Smooth muscle cell (in vitro differentiated cells): ENCODE results near the gene VEZT. TPM values are rescaled to one million over a fixed set of nuclear protein-coding genes. Genes with fewer than 3 reads are reported as not detected.

Experiments used
- DNase-seq: peaks from one replicate; lab custom pipeline; 2025; ENCODE audit not compliant: unreplicated experiment; lab: John Stamatoyannopoulos, UW
- H2AFZ ChIP-seq: fragments of 200-600 bp; sonication (generic); 2 replicates; pipeline ENCODE4 v1.6.0; 2016; ENCODE audit warnings: antibody characterized with exemption, low read depth, mild to moderate bottlenecking
- H3F3A ChIP-seq: fragments of 200-600 bp; sonication (generic); 2 replicates; pipeline ENCODE4 v1.6.0; 2017; ENCODE audit warnings: antibody characterized with exemption, low read depth
- H3K27ac ChIP-seq: fragments of 200-600 bp; sonication (generic); 2 replicates; pipeline ENCODE4 v1.5.1; 2016; ENCODE audit warnings: low read depth, mild to moderate bottlenecking
- H3K27me3 ChIP-seq: fragments of 200-600 bp; sonication (generic); 2 replicates; pipeline ENCODE4 v1.6.1; 2016; ENCODE audit warnings: low read depth, mild to moderate bottlenecking
- H3K36me3 ChIP-seq: fragments of 200-600 bp; sonication (generic); 2 replicates; pipeline ENCODE4 v1.5.1; 2016; ENCODE audit warnings: low read depth
- H3K4me1 ChIP-seq: fragments of 200-600 bp; sonication (generic); 2 replicates; pipeline ENCODE4 v1.5.1; 2016; ENCODE audit warnings: low read depth
- H3K4me2 ChIP-seq: fragments of 200-600 bp; sonication (generic); 2 replicates; pipeline ENCODE4 v1.6.0; 2016; ENCODE audit warnings: mild to moderate bottlenecking
- H3K4me3 ChIP-seq: fragments of 200-600 bp; sonication (generic); 2 replicates; pipeline ENCODE4 v1.5.1; 2016; ENCODE audit warnings: mild to moderate bottlenecking
- H3K79me2 ChIP-seq: fragments of 200-600 bp; sonication (generic); 2 replicates; pipeline ENCODE4 v1.6.0; 2016; ENCODE audit warnings: low read depth, mild to moderate bottlenecking
- H3K9ac ChIP-seq: fragments of 200-600 bp; sonication (generic); 2 replicates; pipeline ENCODE4 v1.6.0; 2016; ENCODE audit warnings: low read depth
- H3K9me3 ChIP-seq: fragments of 200-600 bp; sonication (generic); replicated peaks from 2 replicates; pipeline ENCODE4 v1.5.1; 2016; ENCODE audit warnings: low read depth
- H4K20me1 ChIP-seq: fragments of 200-600 bp; sonication (generic); 2 replicates; pipeline ENCODE4 v1.6.0; 2016; ENCODE audit warnings: low read depth
- CTCF ChIP-seq: fragments of 200-600 bp; sonication (generic); IDR thresholded peaks from 2 replicates; pipeline ENCODE4 v1.5.1; 2017; ENCODE audit warnings: borderline replicate concordance, mild to moderate bottlenecking, antibody characterized with exemption; ENCODE audit not compliant: insufficient read depth, poor library complexity, severe bottlenecking
- WGBS: methylation state at CpG from one replicate; pipeline ENCODE4 v1.1.7; 2016; ENCODE audit warnings: low lambda C conversion rate; 5-methylcytosine and 5-hydroxymethylcytosine counted together
- polyA plus RNA-seq: library from polyadenylated mRNA; unstranded; fragments of >200 nt; fragmentation: Nextera tagmentation; extraction: Ambion mirVana; gene quantifications from 2 replicates; pipeline ENCODE4 v1.2.1, GENCODE V29; 2016
- total RNA-seq: library from RNA; depleted of rRNA; stranded (reverse); fragments of >200 nt; gene quantifications from 2 replicates; pipeline ENCODE4 v1.2.3, GENCODE V29; 2014

The VEZT gene
- total and polyA plus RNA-seq, 2 experiments from 2014 or later, result 21.2 to 65.2 TPM

DNA sequence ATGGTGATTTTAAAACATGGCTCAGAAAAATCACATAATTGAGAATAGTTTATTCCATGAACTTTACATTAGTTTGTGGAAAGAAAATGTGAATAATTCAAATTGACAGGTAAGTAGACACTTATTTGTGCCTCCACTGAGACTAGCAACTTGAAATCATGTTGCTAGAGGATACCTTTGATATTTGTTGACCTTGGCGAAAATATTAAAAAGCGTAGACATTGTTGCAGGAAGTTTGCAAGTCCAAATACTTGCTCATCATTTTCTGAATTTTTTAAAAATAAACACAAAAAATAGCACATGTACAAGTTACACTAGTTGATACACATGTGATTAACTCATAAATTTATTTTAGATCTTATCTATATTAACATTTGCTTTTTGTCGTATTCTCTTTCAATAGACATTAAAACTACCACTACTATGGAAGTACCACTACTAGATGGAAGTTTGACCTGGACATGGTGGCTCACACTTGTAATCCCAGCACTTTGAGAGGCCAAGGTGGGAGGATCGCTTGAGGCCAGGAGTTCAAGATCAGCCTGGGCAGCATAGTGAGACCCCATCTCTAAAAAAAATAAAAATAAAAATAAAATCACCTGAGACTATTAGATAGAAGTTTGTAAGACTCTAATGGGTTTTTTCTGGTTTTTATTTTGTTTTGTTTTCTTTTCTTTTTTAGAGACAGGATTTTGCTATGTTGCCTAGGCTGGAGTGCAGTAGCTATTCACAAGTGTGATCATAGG is 24.3 kb downstream of the VEZT start:
- H3K4me3 ChIP-seq, result no peak overlapping the region
- H3K9me3 ChIP-seq, result no peaks in the 10 kb centered on the region
- H3K4me1 ChIP-seq, result no peaks in the 10 kb centered on the region
- H3K27me3 ChIP-seq, result no peaks in the 10 kb centered on the region
- H3K36me3 ChIP-seq, result no peaks in the 10 kb centered on the region
- no peak for DNase-seq
- TF ChIP-seq CTCF, result no peak
- H3K9ac ChIP-seq, result no peak overlapping the region
- H2AFZ ChIP-seq, result no peak overlapping the region
- 97% methylated on average over 4 of the region's 4 CpGs for WGBS
- H3K4me2 ChIP-seq, result no peak overlapping the region
- H3K79me2 ChIP-seq, result peaks cover 93% of the 10 kb centered on the region
- H3K27ac ChIP-seq, result no peak overlapping the region
- peaks cover 3% of the 10 kb centered on the region for H3F3A ChIP-seq
- H4K20me1 ChIP-seq, result peaks cover 99% of the 10 kb centered on the region

- no peak overlapping the region for H3K27ac ChIP-seq
- H3K79me2 ChIP-seq, result peaks cover 90% of the 10 kb centered on the region
- 97% methylated on average over 4 of the region's 4 CpGs for WGBS
- no peaks in the 10 kb centered on the region for H3K36me3 ChIP-seq
- H3K27me3 ChIP-seq, result no peaks in the 10 kb centered on the region
- no peak overlapping the region for H2AFZ ChIP-seq
- no peak overlapping the region for H3K9ac ChIP-seq
- peaks cover 95% of the 10 kb centered on the region for H4K20me1 ChIP-seq
- no peak for TF ChIP-seq CTCF
- H3K4me2 ChIP-seq, result no peak overlapping the region
- no peak for DNase-seq
- no peaks in the 10 kb centered on the region for H3K4me1 ChIP-seq
- H3K9me3 ChIP-seq, result no peaks in the 10 kb centered on the region
- no peak overlapping the region for H3K4me3 ChIP-seq
- peaks cover 6% of the 10 kb centered on the region for H3F3A ChIP-seq
These were observed 26.0 kb downstream of the VEZT start for GRCh38 chr12:95243497-95244183.

- H3K9me3 ChIP-seq, result no peaks in the 10 kb centered on the region
- H3K4me1 ChIP-seq, result peaks cover 6% of the 10 kb centered on the region
- H3K27me3 ChIP-seq, result no peaks in the 10 kb centered on the region
- H3F3A ChIP-seq, result peaks cover 6% of the 10 kb centered on the region
- no peak for DNase-seq
- no peak overlapping the region for H2AFZ ChIP-seq
- H3K9ac ChIP-seq, result no peak overlapping the region
- 94% methylated on average over 3 of the region's 3 CpGs for WGBS
- H4K20me1 ChIP-seq, result peaks cover 94% of the 10 kb centered on the region
- H3K79me2 ChIP-seq, result peaks cover 90% of the 10 kb centered on the region
- H3K27ac ChIP-seq, result no peak overlapping the region
- no peak overlapping the region for H3K4me2 ChIP-seq
- TF ChIP-seq CTCF, result no peak
- H3K4me3 ChIP-seq, result no peak overlapping the region
- no peaks in the 10 kb centered on the region for H3K36me3 ChIP-seq
These were observed 26.7 kb downstream of the VEZT start for GRCh38 chr12:95244350-95244749.

DNA sequence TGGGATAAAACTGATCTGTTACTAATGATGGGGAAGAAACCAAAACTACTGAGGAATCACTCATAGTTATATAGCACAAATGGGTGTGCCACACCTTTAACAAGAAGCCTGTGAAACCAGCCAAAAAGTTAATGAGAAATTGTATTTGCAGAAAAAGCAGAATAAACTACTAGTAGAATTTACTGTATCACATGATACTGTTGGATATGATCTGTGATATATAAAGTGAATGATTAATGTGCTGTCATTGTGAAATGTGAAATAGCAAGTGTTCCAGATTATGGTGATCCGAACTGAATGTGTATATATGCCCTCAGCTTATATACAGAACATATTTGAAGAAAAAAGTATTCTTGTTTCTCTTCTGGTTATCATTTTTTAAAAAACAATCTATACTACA is 30.5 kb downstream of the VEZT start:
- no peak overlapping the region for H2AFZ ChIP-seq

More for the DNA sequence above, 30.5 kb downstream of the VEZT start:
- Histone ChIP-seq H3K27ac (no peak overlapping the region), H3K79me2 (peaks cover 77% of the 10 kb centered on the region), H3K9ac (no peak overlapping the region), H3F3A (peaks cover 6% of the 10 kb centered on the region), H3K4me3 (no peak overlapping the region), H3K27me3 (no peaks in the 10 kb centered on the region), H4K20me1 (peaks cover 69% of the 10 kb centered on the region), H3K4me1 (peaks cover 6% of the 10 kb centered on the region), H3K9me3 (no peaks in the 10 kb centered on the region), H3K36me3 (no peaks in the 10 kb centered on the region), H3K4me2 (no peak overlapping the region)
- no peak for TF ChIP-seq CTCF
- DNase-seq, result no peak
- 83% methylated on average over 1 of the region's 1 CpG for whole genome bisulfite sequencing
